ENCODE data around the gene HSPBAP1. TPM values are rescaled to one million over a fixed set of nuclear protein-coding genes. Genes with fewer than 3 reads are reported as not detected.
"Not testable (repeated sequence)": the region's sequence is repeated elsewhere in the genome, so short reads cannot be mapped to it uniquely, and the experiment has no call there.

The HSPBAP1 gene
- total RNA-seq, 1 donor from 2014 or later = 20.6 TPM

- Mint-ChIP-seq H3K4me1 (peaks cover 29% of the 10 kb centered on the region), H3K36me3 (ENCODE audit: low read depth) (peaks cover 97% of the 10 kb centered on the region), H3K27ac (no peak overlapping the region), H3K27me3 (no peaks in the 10 kb centered on the region), H3K4me3 (no peak overlapping the region), H3K9me3 (no peaks in the 10 kb centered on the region)
- ATAC-seq (ENCODE audit: low read depth) (no peak), DNase-seq (no peak)
- ChIA-PET POLR2A (interaction anchor here (0.7 kb wide), 2 partner anchors 17 to 38 kb away, joined by 3 read pairs; no protein-coding TSS in a partner anchor), CTCF (no interaction called here)
- TF ChIP-seq CTCF (IDR thresholded peaks at IDR 0.05) = no peak
- intact Hi-C loops (cut with micrococcal nuclease) = no loop called here
These were observed 79.4 kb downstream of the HSPBAP1 start for GRCh38 chr3:122714273-122714672.

GRCh38 chr3:122710616-122711251 lies 82.9 kb downstream of the HSPBAP1 start:
- POLR2A ChIA-PET = interaction anchor here (0.6 to 1.3 kb wide), 2 partner anchors 89 to 149 kb away, joined by 4 read pairs; no protein-coding TSS in a partner anchor
- intact Hi-C loops (cut with micrococcal nuclease); H3K27me3 Mint-ChIP-seq; DNase-seq; ATAC-seq (ENCODE audit: low read depth); H3K9me3 Mint-ChIP-seq; H3K4me3 Mint-ChIP-seq; H3K27ac Mint-ChIP-seq: not testable (repeated sequence)
- Mint-ChIP-seq H3K36me3 (ENCODE audit: low read depth) (peaks cover 94% of the 10 kb centered on the region), H3K4me1 (peaks cover 41% of the 10 kb centered on the region)
- CTCF ChIA-PET = interaction anchor here (1.2 kb wide), 1 partner anchor 150 kb away, joined by 3 read pairs; no protein-coding TSS in a partner anchor

- no peaks in the 10 kb centered on the region for H3K27me3 Mint-ChIP-seq
- H3K9me3 Mint-ChIP-seq = no peaks in the 10 kb centered on the region
- intact Hi-C loops (cut with micrococcal nuclease) = no loop called here
- no peak for TF ChIP-seq CTCF (IDR thresholded peaks at IDR 0.05)
- peak overlapping the region; percentile 12 for H3K27ac Mint-ChIP-seq
- H3K4me1 Mint-ChIP-seq = peaks cover 61% of the 10 kb centered on the region
- DNase-seq (no peak), ATAC-seq (ENCODE audit: low read depth) (no peak)
- ChIA-PET POLR2A (no interaction called here), CTCF (no interaction called here)
- peaks cover 91% of the 10 kb centered on the region for H3K36me3 Mint-ChIP-seq (ENCODE audit: low read depth)
- no peak overlapping the region for H3K4me3 Mint-ChIP-seq
These were observed 88.3 kb downstream of the HSPBAP1 start for GRCh38 chr3:122705379-122705778.

GRCh38 chr3:122700193-122700592 lies 93.4 kb downstream of the HSPBAP1 start:
- Mint-ChIP-seq H3K4me1 (peaks cover 87% of the 10 kb centered on the region), H3K27ac (peak overlapping the region; percentile 92), H3K27me3 (no peaks in the 10 kb centered on the region), H3K9me3 (peaks cover 2% of the 10 kb centered on the region), H3K4me3 (no peak overlapping the region), H3K36me3 (ENCODE audit: low read depth) (peaks cover 92% of the 10 kb centered on the region)
- ATAC-seq (ENCODE audit: low read depth) (no peak), DNase-seq (no peak)
- intact Hi-C loops (cut with micrococcal nuclease) = no loop called here
- ChIA-PET POLR2A (interaction anchor here (8.4 kb wide), 1 partner anchor 19 kb away, joined by 126 read pairs; the partner anchor contains the start of gene PARP14), CTCF (no interaction called here)
- no peak for TF ChIP-seq CTCF (IDR thresholded peaks at IDR 0.05)

- ChIA-PET CTCF (interaction anchor here (1.0 to 7.1 kb wide), 3 partner anchors 19 to 305 kb away, joined by 4 to 45 read pairs (median 6); partner anchors contain the start of gene PARP14), POLR2A (interaction anchor here (0.6 to 8.4 kb wide), 10 partner anchors 9 to 1037 kb away, joined by 3 to 126 read pairs (median 8); partner anchors contain the start of genes DTX3L, HCLS1, HSPBAP1 and PARP14)
- DNase-seq (peak; percentile 48), ATAC-seq (ENCODE audit: low read depth) (peak; percentile 95)
- Mint-ChIP-seq H3K27me3 (no peaks in the 10 kb centered on the region), H3K9me3 (peaks cover 2% of the 10 kb centered on the region), H3K36me3 (ENCODE audit: low read depth) (peaks cover 92% of the 10 kb centered on the region), H3K4me3 (peak overlapping the region; percentile 52), H3K27ac (peak overlapping the region; percentile 92), H3K4me1 (peaks cover 94% of the 10 kb centered on the region)
- no peak for TF ChIP-seq CTCF (IDR thresholded peaks at IDR 0.05)
- intact Hi-C loops (cut with micrococcal nuclease) = loop anchor here (1.0 to 2.0 kb wide), 5 partner anchors 9 to 134 kb away; partner anchors contain the start of genes DTX3L, HSPBAP1, PARP14 and PARP9
These were observed 95.5 kb downstream of the HSPBAP1 start for GRCh38 chr3:122697952-122698620.

Data from activated B cell treated with CpG ODN at 0.5 μM for 24 hours (primary cell).